Measurements from ENCODE around the gene ANK2.
A peak's percentile ranks its signal among the peaks of the same experiment; 100 is the strongest.

Gene ANK2

GRCh38 chr4:113293043-113293560, 243.6 kb downstream of the ANK2 start:
- DNase-seq = peak; percentile 83

GRCh38 chr4:113293674-113294073, 244.2 kb downstream of the ANK2 start:
- no peak for DNase-seq

GRCh38 chr4:113294908-113295307, 245.5 kb downstream of the ANK2 start:
- DNase-seq = no peak

- no peak for DNase-seq
Observed at GRCh38 chr4:113300471-113300928, 251.0 kb downstream of the ANK2 start.

DNA sequence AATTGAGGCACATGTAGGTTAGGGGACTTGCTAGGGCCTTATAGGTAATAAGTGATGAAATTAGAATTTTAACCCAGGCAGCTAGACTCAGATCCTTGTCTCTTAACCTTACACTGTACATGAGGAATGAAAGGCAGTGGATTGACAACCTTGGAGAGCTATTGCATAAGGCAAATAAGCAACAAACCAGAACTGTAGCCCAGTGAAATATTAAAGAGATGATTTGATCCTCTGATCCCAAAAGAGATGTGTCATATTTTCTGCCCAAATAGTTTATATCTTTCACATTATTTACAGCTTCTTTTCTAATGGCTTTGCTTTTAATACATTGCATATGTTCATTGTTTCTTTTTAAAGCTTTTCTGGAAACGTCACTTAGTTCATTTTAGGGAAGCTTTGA, 252.6 kb downstream of the ANK2 start:
- DNase-seq = no peak

- no peak for DNase-seq
Observed at GRCh38 chr4:113303315-113303714, 253.9 kb downstream of the ANK2 start.

DNA sequence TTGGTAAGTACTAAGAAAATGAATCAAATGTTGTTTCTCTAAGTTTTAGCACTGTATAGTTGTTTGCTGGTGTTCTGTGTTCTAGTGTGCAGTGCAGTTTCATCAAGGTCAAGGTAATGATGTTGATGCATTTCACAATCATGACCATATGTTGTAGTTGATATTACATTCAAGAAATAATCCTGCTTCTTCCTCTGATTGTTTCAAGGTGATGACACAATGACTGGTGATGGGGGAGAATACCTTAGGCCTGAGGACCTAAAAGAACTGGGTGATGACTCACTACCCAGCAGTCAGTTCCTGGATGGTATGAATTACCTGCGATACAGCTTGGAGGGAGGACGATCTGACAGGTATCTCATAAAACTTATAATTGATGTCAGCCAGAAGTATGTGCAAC, 261.6 kb downstream of the ANK2 start:
- DNase-seq = no peak

GRCh38 chr4:113312529-113312928, 263.1 kb downstream of the ANK2 start:
- DNase-seq = no peak

- DNase-seq = no peak
Observed at GRCh38 chr4:113314426-113314825, 265.0 kb downstream of the ANK2 start.

GRCh38 chr4:113316879-113317278, 267.4 kb downstream of the ANK2 start:
- peak; percentile 23 for DNase-seq

- DNase-seq = no peak
Observed at GRCh38 chr4:113317523-113317922, 268.1 kb downstream of the ANK2 start.

- no peak for DNase-seq
Observed at GRCh38 chr4:113322736-113323135, 273.3 kb downstream of the ANK2 start.

- no peak for DNase-seq
Observed at GRCh38 chr4:113325876-113326615, 276.6 kb downstream of the ANK2 start.

GRCh38 chr4:113327494-113327893, 278.0 kb downstream of the ANK2 start:
- DNase-seq = no peak

DNA sequence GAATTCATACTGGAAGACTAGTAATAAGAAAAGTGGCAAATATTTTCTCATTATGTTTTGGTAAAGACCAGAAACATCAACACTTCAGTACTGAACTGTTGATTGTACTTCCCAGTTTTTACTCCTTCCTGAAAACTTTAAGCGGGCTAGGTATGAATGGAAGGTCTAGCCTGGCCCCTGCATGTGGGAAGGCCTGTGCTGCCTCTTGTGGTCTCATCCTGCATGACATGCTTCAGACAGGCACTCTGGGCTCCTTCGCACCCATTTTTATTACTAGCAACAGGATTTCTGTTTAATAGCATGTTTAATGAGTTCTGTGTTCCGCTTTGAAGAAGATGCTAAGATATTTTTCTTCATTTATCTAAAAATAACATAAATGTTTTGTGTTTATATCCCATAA, 279.1 kb downstream of the ANK2 start:
- DNase-seq = no peak

DNA sequence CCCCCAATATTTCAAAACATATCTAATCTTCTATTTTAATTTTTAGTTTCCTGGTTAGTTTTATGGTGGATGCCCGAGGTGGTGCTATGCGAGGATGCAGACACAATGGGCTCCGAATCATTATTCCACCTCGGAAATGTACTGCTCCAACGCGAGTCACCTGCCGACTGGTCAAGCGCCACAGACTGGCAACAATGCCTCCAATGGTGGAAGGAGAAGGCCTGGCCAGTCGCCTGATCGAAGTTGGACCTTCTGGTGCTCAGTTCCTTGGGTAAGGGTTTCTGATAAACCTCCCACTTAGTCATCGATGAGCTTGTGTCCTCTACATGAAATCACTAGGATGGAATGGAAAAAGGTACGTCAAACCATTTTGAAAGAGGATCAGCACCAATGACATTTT, 280.7 kb downstream of the ANK2 start:
- DNase-seq = no peak

DNA sequence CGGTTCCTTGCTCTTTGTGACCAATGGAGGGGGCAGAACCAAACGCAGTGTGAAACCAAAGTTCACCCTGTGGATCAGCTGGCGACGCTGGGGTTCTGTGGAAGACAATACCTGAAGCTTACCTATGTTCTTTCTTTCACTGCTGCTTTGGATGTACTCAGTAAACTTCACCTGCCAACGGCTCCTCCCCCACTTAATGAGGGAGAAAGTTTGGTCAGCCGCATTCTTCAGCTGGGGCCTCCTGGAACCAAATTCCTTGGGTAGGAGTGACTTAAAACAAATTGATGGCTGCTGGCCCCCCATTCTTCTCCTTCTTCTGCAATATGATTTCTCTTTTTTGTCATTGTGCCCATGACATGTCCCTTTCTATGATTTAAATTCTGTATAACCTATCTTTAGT, 282.4 kb downstream of the ANK2 start:
- DNase-seq = no peak

DNA sequence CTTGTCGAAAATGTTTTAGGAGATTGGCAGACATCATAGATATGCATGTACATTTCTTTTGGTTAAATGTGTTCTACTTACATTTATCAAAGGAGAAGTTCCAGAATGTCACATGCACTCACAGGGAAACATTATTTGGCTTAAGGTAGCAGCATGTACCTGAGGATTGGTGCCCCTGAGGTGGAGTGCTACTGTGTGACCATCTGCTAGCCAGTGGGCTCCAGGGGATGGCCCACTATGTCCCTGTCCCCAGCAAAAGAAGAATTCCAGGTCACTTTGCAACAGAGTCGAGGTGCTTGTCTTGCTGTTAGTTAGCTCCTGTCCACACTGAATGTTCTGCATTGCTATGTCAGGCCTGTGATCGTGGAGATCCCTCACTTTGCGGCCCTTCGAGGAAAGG, 283.2 kb downstream of the ANK2 start:
- no peak for DNase-seq

DNA sequence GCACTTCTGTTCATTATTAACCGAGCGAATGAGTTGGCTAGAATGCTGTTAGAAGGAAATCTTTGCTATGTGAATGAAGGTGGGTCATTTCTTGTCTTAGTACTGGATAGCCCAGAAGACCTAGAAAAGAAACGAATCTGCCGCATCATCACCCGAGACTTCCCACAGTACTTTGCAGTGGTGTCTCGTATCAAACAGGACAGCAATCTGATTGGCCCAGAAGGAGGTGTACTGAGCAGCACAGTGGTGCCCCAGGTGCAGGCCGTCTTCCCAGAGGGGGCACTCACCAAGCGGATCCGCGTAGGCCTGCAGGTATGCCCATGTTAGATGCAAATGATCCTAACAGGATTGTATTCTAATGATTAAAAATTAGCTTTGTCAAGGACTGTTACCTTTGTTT, 286.3 kb downstream of the ANK2 start:
- DNase-seq = no peak

DNA sequence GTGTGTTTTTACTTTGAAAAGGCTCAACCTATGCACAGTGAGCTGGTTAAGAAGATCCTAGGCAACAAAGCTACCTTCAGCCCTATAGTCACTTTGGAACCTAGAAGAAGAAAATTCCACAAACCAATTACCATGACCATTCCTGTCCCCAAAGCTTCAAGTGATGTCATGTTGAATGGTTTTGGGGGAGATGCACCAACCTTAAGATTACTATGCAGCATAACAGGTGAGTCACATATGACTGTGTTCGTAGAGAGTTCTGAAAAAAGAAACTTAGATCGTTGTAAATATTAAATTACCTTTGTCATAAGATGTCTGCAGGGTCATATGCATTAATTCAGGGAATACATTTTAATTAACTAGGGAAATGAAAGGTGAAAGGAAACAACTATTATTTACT, 287.1 kb downstream of the ANK2 start:
- DNase-seq = no peak

- DNase-seq = no peak
Observed at GRCh38 chr4:113339430-113339813, 290.0 kb downstream of the ANK2 start.

DNA sequence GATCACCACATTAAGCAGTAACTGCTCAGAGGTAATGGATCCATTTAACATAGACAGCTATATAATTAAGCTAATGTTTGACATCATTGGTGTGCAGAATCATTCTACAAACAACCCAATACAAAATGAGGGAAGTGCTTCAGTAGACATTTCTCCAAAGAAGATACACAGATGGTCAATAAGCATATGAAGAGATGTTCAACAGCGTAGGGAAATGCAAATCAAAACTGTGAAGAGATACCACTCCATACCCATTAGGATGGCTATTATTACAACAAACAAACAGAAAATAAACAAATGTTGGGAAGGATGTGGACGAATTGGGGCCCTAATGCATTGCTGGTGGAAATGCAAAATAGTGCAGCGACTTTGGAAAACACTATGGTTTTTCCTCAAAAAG, 294.6 kb downstream of the ANK2 start:
- DNase-seq = no peak

- no peak for DNase-seq
Observed at GRCh38 chr4:113347245-113347644, 297.8 kb downstream of the ANK2 start.

- no peak for DNase-seq
Observed at GRCh38 chr4:113349430-113349829, 300.0 kb downstream of the ANK2 start.

- DNase-seq = no peak
Observed at GRCh38 chr4:113350576-113350975, 301.1 kb downstream of the ANK2 start.

Measured in eye (tissue), 1 donor.